Measurements from ENCODE around the gene IRAK3.
A peak's percentile ranks its signal among the peaks of the same experiment; 100 is the strongest.

Gene IRAK3

GRCh38 chr12:66241061-66242043 lies 52.3 kb downstream of the IRAK3 start:
- DNase-seq: no peak
- CTCF ChIA-PET: no interaction called here
- Mint-ChIP-seq H3K9me3 (no peaks in the 10 kb centered on the region), H3K27ac (no peak overlapping the region), H3K27me3 (peaks cover 25% of the 10 kb centered on the region), H3K36me3 (no peaks in the 10 kb centered on the region), H3K4me1 (no peaks in the 10 kb centered on the region), H3K4me3 (no peak overlapping the region)

GRCh38 chr12:66242311-66242710 lies 53.3 kb downstream of the IRAK3 start:
- DNase-seq: no peak
- Mint-ChIP-seq H3K4me1 (no peaks in the 10 kb centered on the region), H3K9me3 (no peaks in the 10 kb centered on the region), H3K27me3 (peaks cover 15% of the 10 kb centered on the region), H3K27ac (no peak overlapping the region), H3K4me3 (no peak overlapping the region), H3K36me3 (no peaks in the 10 kb centered on the region)
- CTCF ChIA-PET: no interaction called here

GRCh38 chr12:66243911-66244310 lies 54.9 kb downstream of the IRAK3 start:
- CTCF ChIA-PET: no interaction called here
- peaks cover 6% of the 10 kb centered on the region for H3K27me3 Mint-ChIP-seq
- H3K9me3 Mint-ChIP-seq: no peaks in the 10 kb centered on the region
- DNase-seq: no peak
- H3K27ac Mint-ChIP-seq: no peak overlapping the region
- no peaks in the 10 kb centered on the region for H3K36me3 Mint-ChIP-seq
- no peak overlapping the region for H3K4me3 Mint-ChIP-seq
- no peaks in the 10 kb centered on the region for H3K4me1 Mint-ChIP-seq

DNA sequence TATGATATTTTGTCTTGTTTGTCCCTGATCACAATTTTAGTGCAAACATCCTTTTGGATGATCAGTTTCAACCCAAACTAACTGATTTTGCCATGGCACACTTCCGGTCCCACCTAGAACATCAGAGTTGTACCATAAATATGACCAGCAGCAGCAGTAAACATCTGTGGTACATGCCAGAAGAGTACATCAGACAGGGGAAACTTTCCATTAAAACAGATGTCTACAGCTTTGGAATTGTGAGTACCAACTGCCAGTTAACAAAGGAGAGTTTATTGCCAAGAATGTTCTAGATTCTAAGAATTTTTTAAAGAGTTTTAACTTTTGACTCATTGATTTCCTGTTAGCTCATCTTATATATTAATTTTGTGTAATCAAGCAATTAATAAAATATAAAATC lies 55.4 kb downstream of the IRAK3 start:
- no peak overlapping the region for H3K4me3 Mint-ChIP-seq
- no peak for DNase-seq
- no peaks in the 10 kb centered on the region for H3K36me3 Mint-ChIP-seq
- no peaks in the 10 kb centered on the region for H3K4me1 Mint-ChIP-seq
- H3K27me3 Mint-ChIP-seq: peaks cover 6% of the 10 kb centered on the region
- CTCF ChIA-PET: no interaction called here
- no peaks in the 10 kb centered on the region for H3K9me3 Mint-ChIP-seq
- no peak overlapping the region for H3K27ac Mint-ChIP-seq

DNA sequence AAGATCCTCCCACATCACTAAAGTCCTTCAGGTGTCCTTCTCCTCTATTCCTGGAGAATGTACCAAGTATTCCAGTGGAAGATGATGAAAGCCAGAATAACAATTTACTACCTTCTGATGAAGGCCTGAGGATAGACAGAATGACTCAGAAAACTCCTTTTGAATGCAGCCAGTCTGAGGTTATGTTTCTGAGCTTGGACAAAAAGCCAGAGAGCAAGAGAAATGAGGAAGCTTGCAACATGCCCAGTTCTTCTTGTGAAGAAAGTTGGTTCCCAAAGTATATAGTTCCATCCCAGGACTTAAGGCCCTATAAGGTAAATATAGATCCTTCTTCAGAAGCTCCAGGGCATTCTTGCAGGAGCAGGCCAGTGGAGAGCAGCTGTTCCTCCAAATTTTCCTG lies 58.7 kb downstream of the IRAK3 start:
- CTCF ChIA-PET: no interaction called here
- Mint-ChIP-seq H3K27me3 (no peaks in the 10 kb centered on the region), H3K36me3 (no peaks in the 10 kb centered on the region), H3K4me1 (no peaks in the 10 kb centered on the region), H3K4me3 (no peak overlapping the region), H3K9me3 (peaks cover 2% of the 10 kb centered on the region), H3K27ac (no peak overlapping the region)
- no peak for DNase-seq

GRCh38 chr12:66251049-66251448 lies 62.0 kb downstream of the IRAK3 start:
- CTCF ChIA-PET: no interaction called here
- Mint-ChIP-seq H3K27me3 (no peaks in the 10 kb centered on the region), H3K4me3 (no peak overlapping the region), H3K36me3 (no peaks in the 10 kb centered on the region), H3K27ac (no peak overlapping the region), H3K4me1 (no peaks in the 10 kb centered on the region), H3K9me3 (peaks cover 2% of the 10 kb centered on the region)
- no peak for DNase-seq

- no peak overlapping the region for H3K27ac Mint-ChIP-seq
- no peak for DNase-seq
- H3K36me3 Mint-ChIP-seq: no peaks in the 10 kb centered on the region
- CTCF ChIA-PET: no interaction called here
- no peaks in the 10 kb centered on the region for H3K4me1 Mint-ChIP-seq
- peaks cover 2% of the 10 kb centered on the region for H3K9me3 Mint-ChIP-seq
- H3K27me3 Mint-ChIP-seq: peaks cover 5% of the 10 kb centered on the region
- H3K4me3 Mint-ChIP-seq: no peak overlapping the region
These were observed 63.8 kb downstream of the IRAK3 start for GRCh38 chr12:66252771-66253170.

DNA sequence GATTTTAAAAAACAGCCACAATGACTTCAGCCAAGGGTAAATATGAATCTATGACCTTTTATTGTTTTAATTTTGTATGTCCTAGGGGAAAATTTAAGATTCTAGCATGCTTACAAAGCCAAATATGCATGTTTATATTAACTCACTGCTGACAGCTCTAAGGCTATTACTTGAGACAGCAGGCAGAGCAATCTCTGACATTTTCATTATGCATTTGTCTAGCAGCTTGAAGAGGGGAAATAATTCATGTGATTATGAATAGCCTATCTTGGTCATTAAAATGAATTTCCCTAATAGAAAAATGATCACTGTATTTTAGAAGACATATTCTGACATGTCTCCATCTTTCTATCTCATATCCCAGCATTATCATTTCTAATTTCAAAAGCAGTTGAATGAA lies 66.7 kb downstream of the IRAK3 start:
- Mint-ChIP-seq H3K36me3 (no peaks in the 10 kb centered on the region), H3K9me3 (peaks cover 2% of the 10 kb centered on the region), H3K27me3 (peaks cover 5% of the 10 kb centered on the region), H3K4me1 (no peaks in the 10 kb centered on the region), H3K27ac (no peak overlapping the region), H3K4me3 (no peak overlapping the region)
- no peak for DNase-seq
- CTCF ChIA-PET: no interaction called here

- Mint-ChIP-seq H3K27me3 (peaks cover 8% of the 10 kb centered on the region), H3K36me3 (no peaks in the 10 kb centered on the region), H3K4me3 (no peak overlapping the region), H3K27ac (no peak overlapping the region), H3K4me1 (no peaks in the 10 kb centered on the region), H3K9me3 (no peaks in the 10 kb centered on the region)
- no peak for DNase-seq
- CTCF ChIA-PET: no interaction called here
These were observed 69.0 kb downstream of the IRAK3 start for GRCh38 chr12:66258011-66258410.

GRCh38 chr12:66262737-66263136 lies 73.7 kb downstream of the IRAK3 start:
- H3K36me3 Mint-ChIP-seq: no peaks in the 10 kb centered on the region

GRCh38 chr12:66268562-66268961 lies 79.5 kb downstream of the IRAK3 start:
- Mint-ChIP-seq H3K9me3 (no peaks in the 10 kb centered on the region), H3K4me1 (peaks cover 5% of the 10 kb centered on the region), H3K27ac (no peak overlapping the region), H3K27me3 (peaks cover 8% of the 10 kb centered on the region), H3K4me3 (no peak overlapping the region), H3K36me3 (no peaks in the 10 kb centered on the region)
- CTCF ChIA-PET: interaction anchor here (1.7 to 8.7 kb wide), 6 partner anchors 10 to 440 kb away, joined by 3 to 90 read pairs (median 19); partner anchors contain the start of genes HELB and TMBIM4
- DNase-seq: no peak

More at GRCh38 chr12:66262737-66263136, 73.7 kb downstream of the IRAK3 start:
- Mint-ChIP-seq H3K27me3 (peaks cover 14% of the 10 kb centered on the region), H3K27ac (no peak overlapping the region), H3K9me3 (no peaks in the 10 kb centered on the region), H3K4me1 (peaks cover 4% of the 10 kb centered on the region), H3K4me3 (no peak overlapping the region)
- DNase-seq: no peak
- CTCF ChIA-PET: no interaction called here

DNA sequence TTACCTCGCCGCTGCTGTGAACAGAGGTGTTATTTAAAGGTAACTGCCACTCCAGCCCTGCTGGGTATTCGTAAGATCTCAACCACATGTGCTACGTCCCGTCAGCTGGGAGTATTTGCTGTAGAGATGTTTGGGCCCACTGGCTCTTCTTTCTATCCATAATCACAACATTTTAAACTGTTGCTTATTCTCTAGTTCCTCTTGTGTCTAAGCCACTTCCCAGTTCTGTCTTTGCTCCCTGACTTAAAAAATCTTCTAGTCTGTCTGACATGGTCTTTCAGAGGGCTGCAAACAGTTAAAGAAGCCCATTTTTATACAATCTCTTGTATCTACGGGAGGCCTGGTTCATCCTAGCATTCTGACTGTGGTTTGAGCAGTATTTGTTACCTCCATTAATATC lies 80.1 kb downstream of the IRAK3 start:
- no peak overlapping the region for H3K4me3 Mint-ChIP-seq
- H3K27me3 Mint-ChIP-seq: peaks cover 7% of the 10 kb centered on the region
- DNase-seq: no peak
- no peaks in the 10 kb centered on the region for H3K9me3 Mint-ChIP-seq
- peaks cover 5% of the 10 kb centered on the region for H3K4me1 Mint-ChIP-seq
- no peaks in the 10 kb centered on the region for H3K36me3 Mint-ChIP-seq
- H3K27ac Mint-ChIP-seq: no peak overlapping the region
- CTCF ChIA-PET: interaction anchor here (0.8 to 8.7 kb wide), 18 partner anchors 10 to 440 kb away, joined by 3 to 90 read pairs (median 6); partner anchors contain the start of genes HELB, LLPH and TMBIM4

DNA sequence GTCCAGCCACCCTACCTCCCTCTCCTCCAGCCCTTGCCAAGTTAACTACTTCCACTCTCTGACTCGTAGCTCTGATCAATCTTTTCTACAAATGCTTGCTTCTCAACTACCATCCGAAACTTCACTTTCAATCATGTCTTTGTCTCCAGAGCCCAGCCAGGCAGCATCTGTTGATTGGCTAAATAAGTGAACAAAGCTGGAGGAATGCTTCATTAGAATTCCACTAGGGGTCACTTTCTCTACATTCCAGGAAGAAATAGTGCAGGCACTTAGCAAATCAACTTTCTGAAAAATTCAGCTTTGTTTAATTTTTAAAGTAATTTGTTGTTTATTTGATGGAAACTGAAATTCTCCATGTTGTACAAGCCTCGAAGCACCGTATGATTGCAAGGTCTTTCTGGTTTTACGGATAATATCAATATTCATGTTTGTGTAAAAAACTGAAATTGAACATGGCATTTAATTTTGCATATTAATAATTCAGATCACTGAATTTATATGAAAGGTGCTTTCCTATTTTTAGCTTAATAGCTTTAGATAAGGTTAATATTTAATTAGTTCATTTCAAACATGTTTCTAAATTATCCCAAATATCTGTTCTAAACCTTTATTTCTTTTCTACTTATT lies 80.9 kb downstream of the IRAK3 start:
- DNase-seq: peak; percentile 38
- no peaks in the 10 kb centered on the region for H3K9me3 Mint-ChIP-seq
- H3K4me1 Mint-ChIP-seq: peaks cover 5% of the 10 kb centered on the region
- H3K36me3 Mint-ChIP-seq: no peaks in the 10 kb centered on the region
- no peak overlapping the region for H3K27ac Mint-ChIP-seq
- no peak overlapping the region for H3K4me3 Mint-ChIP-seq
- H3K27me3 Mint-ChIP-seq: no peaks in the 10 kb centered on the region
- CTCF ChIA-PET: interaction anchor here (0.8 to 8.7 kb wide), 26 partner anchors 9 to 439 kb away, joined by 3 to 90 read pairs (median 5); partner anchors contain the start of genes HELB, LLPH and TMBIM4

DNA sequence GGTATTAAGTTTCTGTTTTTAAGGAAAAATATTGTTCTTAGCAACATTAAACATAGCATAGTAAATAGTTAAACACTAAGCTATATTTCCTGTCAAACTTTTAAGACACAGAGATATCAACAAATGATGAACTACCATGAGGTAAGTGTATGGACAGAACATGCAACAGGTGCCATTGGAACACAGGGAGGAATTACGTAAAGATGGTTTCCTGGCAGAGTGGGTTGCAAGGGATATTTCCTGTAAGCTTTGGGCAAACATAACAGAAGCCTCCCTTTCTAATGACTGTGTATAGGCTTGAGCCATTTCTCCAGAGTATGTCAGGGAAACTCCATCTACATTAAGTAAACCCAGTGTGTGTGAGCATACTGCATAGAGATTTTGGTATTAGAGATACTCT lies 81.6 kb downstream of the IRAK3 start:
- Mint-ChIP-seq H3K27me3 (no peaks in the 10 kb centered on the region), H3K4me1 (peaks cover 5% of the 10 kb centered on the region), H3K4me3 (no peak overlapping the region), H3K36me3 (no peaks in the 10 kb centered on the region), H3K9me3 (no peaks in the 10 kb centered on the region), H3K27ac (no peak overlapping the region)
- no peak for DNase-seq
- CTCF ChIA-PET: interaction anchor here (0.7 to 8.7 kb wide), 19 partner anchors 8 to 423 kb away, joined by 3 to 90 read pairs (median 5); partner anchors contain the start of genes HELB, LLPH and TMBIM4

Measured in activated naive CD4-positive, alpha-beta T cell treated with anti-CD3 and anti-CD28 coated beads, Interleukin-2, amount 10 ng/mL, durations not matched to agents 7 days and 5 days (primary cell).